Cardiac fibroblast (primary cell): ENCODE data around the gene ABCG8.

Source experiments
- DNase-seq, 2 donors: peaks; one replicate each; pipeline versions ENCODE4 v3.0.0 to v3.0.0-alpha.2; 2010; ENCODE audit warnings: low read depth in 2 of 2
- H3K4me3 ChIP-seq, 2 donors: replicated peaks in 1 of 2; 1 replicate in 1 of 2; 2 replicates in 1 of 2; pipeline ENCODE4 v1.5.1; 2011; ENCODE audit warnings: low read depth in 2 of 2, low read length in 2 of 2, mild to moderate bottlenecking in 2 of 2, moderate library complexity in 1 of 2
- TF ChIP-seq, protein P1 (sequence below): IDR thresholded peaks from one replicate; pipeline ENCODE4 v1.5.1; 2011; ENCODE audit warnings: low read depth, mild to moderate bottlenecking, low read length, inconsistent platforms

ABCG8 gene

GRCh38 chr2:43845181-43845580 lies 6.4 kb downstream of the ABCG8 start:
- TF ChIP-seq, protein P1, sequence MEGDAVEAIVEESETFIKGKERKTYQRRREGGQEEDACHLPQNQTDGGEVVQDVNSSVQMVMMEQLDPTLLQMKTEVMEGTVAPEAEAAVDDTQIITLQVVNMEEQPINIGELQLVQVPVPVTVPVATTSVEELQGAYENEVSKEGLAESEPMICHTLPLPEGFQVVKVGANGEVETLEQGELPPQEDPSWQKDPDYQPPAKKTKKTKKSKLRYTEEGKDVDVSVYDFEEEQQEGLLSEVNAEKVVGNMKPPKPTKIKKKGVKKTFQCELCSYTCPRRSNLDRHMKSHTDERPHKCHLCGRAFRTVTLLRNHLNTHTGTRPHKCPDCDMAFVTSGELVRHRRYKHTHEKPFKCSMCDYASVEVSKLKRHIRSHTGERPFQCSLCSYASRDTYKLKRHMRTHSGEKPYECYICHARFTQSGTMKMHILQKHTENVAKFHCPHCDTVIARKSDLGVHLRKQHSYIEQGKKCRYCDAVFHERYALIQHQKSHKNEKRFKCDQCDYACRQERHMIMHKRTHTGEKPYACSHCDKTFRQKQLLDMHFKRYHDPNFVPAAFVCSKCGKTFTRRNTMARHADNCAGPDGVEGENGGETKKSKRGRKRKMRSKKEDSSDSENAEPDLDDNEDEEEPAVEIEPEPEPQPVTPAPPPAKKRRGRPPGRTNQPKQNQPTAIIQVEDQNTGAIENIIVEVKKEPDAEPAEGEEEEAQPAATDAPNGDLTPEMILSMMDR = no peak
- DNase-seq = no peak
- no peak overlapping the region for H3K4me3 ChIP-seq

DNA sequence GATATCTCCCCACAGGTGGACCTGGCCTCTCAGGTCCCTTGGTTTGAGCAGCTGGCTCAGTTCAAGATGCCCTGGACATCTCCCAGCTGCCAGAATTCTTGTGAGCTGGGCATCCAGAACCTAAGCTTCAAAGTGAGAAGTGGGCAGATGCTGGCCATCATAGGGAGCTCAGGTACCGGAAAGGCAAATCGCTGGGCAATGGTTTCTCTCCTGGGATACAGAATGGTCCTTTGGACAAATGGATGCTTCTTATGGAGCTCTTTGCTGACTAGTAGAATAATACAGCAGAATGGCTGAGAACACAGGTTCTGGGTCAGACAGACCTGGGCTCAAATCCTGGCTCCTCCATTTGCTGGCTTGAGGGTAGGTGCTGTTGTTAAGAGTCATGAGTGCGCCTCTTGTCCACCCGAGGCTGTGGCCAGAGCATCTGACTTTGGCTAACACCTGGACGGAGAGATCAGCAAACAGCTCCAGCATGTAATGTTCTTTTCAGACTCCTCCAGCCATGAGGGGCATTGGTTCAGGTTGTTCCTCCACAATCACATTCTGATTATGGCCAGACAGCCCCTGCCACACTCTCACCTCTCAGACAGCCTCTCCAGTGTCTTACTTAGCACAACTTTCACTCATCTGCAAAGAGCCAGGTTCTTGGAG lies 7.5 kb downstream of the ABCG8 start:
- no peak for DNase-seq
- H3K4me3 ChIP-seq = no peak overlapping the region
- TF ChIP-seq, protein P1 = no peak

DNA sequence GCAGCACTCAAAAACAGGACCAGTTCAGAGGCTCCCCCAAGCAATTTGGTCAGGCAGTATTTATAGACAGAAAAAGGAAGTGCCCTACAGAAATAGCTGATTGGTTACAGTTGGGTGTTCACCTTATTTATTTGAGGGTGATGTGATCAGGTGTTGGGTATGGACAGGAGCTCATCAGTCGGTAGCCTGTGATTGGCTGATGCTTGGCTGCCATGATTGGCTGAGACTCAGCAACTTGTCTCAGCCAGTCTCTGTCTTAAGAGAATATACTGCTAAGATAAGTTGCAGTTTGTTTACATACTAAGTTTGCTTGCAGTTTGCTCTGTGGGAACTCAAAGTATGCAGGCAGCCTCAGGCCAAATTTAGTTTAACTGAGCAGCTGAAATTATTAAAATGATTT lies 9.4 kb downstream of the ABCG8 start:
- no peak for DNase-seq
- TF ChIP-seq, protein P1 = no peak

DNA sequence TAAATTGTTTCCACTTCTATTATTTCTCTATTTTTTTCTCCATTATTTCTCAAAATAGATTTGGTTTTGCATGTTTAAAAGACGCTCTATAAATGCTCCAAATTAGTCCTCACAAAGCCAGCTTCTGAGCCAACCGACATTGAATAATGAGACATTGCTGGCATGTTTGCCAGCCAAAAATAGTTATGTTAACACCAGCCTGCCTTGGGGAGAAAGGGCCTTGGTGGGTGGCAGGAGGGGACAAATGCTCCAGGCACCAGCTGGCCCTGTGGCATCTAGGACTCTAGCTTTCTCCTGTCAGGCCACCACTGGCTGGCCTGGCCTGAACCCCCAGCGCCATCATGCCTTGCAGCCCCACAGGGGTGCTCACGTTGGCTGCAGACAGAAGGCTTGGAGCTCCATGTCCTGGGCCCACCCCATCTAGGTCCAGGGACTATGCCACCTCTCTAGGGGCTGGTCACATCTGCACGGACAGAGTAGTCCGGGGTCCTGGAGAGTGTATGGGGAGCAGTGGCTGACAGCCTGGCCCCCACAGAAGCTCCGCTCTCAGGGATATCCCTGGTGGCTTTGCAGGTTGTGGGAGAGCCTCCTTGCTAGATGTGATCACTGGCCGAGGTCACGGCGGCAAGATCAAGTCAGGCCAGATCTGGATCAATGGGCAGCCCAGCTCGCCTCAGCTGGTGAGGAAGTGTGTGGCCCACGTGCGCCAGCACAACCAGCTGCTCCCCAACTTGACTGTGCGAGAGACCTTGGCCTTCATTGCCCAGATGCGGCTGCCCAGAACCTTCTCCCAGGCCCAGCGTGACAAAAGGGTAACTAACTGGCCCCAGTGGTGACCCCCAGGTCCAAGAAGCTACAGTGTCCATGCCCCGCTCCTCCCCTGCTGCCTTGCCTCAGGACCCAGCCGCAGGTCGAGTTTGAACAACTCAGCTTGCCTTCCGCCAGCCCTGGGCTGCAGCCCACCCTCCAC lies 12.5 kb downstream of the ABCG8 start:
- DNase-seq = no peak
- H3K4me3 ChIP-seq = no peak overlapping the region
- TF ChIP-seq, protein P1 = no peak

More for the DNA sequence above, 9.4 kb downstream of the ABCG8 start:
- no peak overlapping the region for H3K4me3 ChIP-seq

GRCh38 chr2:43852196-43852730 lies 13.5 kb downstream of the ABCG8 start:
- TF ChIP-seq, protein P1 = no peak

DNA sequence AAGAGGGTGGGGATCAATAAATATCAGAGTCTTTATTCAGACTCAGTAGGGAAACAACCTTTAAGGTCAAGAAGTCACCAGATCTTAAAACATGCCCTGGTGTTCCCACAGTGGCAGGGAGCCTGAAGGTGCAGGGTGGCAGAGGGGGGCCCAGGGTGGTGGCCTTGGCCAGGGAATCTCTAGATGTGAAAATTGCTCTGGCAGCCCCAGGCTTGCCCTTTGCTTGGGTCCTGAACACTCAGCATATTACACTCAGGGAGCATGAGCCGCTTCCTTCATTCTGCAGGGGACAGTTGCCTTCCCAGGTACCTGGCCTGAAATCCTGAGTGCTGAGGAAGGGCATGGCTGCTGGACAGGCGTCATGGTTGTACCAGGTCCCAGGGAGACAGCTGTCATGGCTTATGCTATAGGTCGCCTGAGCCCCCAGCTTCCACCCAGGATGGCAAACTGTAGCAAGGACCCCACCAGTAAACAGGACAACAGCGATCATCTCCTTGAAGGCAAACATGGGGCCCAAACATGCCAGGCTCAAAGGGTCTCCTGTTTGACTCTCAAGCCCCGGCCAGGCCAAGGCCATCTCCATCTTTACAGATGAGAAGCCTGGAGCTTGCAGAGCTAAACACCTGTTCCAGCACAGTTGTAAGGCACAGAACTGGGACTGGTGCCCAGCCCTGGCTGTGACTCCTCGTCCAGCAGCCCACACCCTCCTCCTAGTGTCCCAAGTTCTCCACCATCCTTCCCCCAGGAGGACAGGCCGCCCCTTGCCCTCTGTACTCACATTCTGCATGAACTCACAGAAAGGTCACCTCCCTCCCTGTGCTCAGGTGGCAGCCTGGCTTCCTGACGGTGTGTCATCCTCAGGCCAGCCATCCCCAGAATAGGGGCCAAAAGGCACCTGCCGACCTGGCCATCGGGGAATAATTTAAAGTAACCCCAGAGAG lies 14.6 kb downstream of the ABCG8 start:
- DNase-seq = no peak
- H3K4me3 ChIP-seq = no peak overlapping the region
- TF ChIP-seq, protein P1 = no peak

More at GRCh38 chr2:43852196-43852730, 13.5 kb downstream of the ABCG8 start:
- H3K4me3 ChIP-seq = no peak overlapping the region
- DNase-seq = no peak
